Measurements from ENCODE around the gene KCNJ10.
A peak's percentile ranks its signal among the peaks of the same experiment; 100 is the strongest.

The KCNJ10 gene

GRCh38 chr1:160083968-160084770 is 14.2 kb upstream of the KCNJ10 start:
- CTCF ChIA-PET = interaction anchor here (1.0 to 9.2 kb wide), 24 partner anchors 10 to 952 kb away, joined by 3 to 147 read pairs (median 11); partner anchors contain the start of genes IGSF8, KCNJ10, PEX19 and PIGM

GRCh38 chr1:160082926-160083325 is 13.0 kb upstream of the KCNJ10 start:
- no peak for DNase-seq (ENCODE audit: low read depth, low spot score)
- ChIA-PET POLR2A (no interaction called here), CTCF (interaction anchor here (0.7 to 9.2 kb wide), 12 partner anchors 11 to 279 kb away, joined by 3 to 147 read pairs (median 6); partner anchors contain the start of gene IGSF8)
- H3K4me3 ChIP-seq (ENCODE audit: low read depth, low read length) = no peak overlapping the region
- TF ChIP-seq CTCF (IDR thresholded peaks at IDR 0.05; ENCODE audit: insufficient read depth, low read length, missing control alignments) = no peak

More at GRCh38 chr1:160083968-160084770, 14.2 kb upstream of the KCNJ10 start:
- DNase-seq (ENCODE audit: low read depth, low spot score) = no peak
- POLR2A ChIA-PET = no interaction called here
- TF ChIP-seq CTCF (IDR thresholded peaks at IDR 0.05; ENCODE audit: insufficient read depth, low read length, missing control alignments) = peak; percentile 70
- H3K4me3 ChIP-seq (ENCODE audit: low read depth, low read length) = peak overlapping the region; percentile 43

GRCh38 chr1:160082487-160082886 is 12.5 kb upstream of the KCNJ10 start:
- H3K4me3 ChIP-seq (ENCODE audit: low read depth, low read length) = no peak overlapping the region
- no peak for TF ChIP-seq CTCF (IDR thresholded peaks at IDR 0.05; ENCODE audit: insufficient read depth, low read length, missing control alignments)
- POLR2A ChIA-PET = no interaction called here
- no peak for DNase-seq (ENCODE audit: low read depth, low spot score)
- CTCF ChIA-PET = interaction anchor here (1.1 to 9.2 kb wide), 14 partner anchors 10 to 280 kb away, joined by 3 to 147 read pairs (median 7); partner anchors contain the start of gene IGSF8

- H3K4me3 ChIP-seq (ENCODE audit: low read depth, low read length) = no peak within 1 kb of the TSS
- no peak for DNase-seq (ENCODE audit: low read depth, low spot score)
- ChIA-PET POLR2A (interaction anchor here (0.9 kb wide), 1 partner anchor 156 kb away, joined by 4 read pairs; the partner anchor contains the start of gene TAGLN2), CTCF (interaction anchor here (0.7 to 9.2 kb wide), 18 partner anchors 9 to 295 kb away, joined by 3 to 147 read pairs (median 6); partner anchors contain the start of genes IGSF8, IGSF9 and PIGM)
- no peak for TF ChIP-seq CTCF (IDR thresholded peaks at IDR 0.05; ENCODE audit: insufficient read depth, low read length, missing control alignments)
These were observed 11.4 kb upstream of the KCNJ10 start, which contains the start of gene KCNJ9 for GRCh38 chr1:160081261-160081936. TSS of gene KCNJ9 (plus strand) at chr1:160081538. CDS start at chr1:160084031, 2,493 bp downstream.

GRCh38 chr1:160080381-160081100 is 10.6 kb upstream of the KCNJ10 start:
- no peak for TF ChIP-seq CTCF (IDR thresholded peaks at IDR 0.05; ENCODE audit: insufficient read depth, low read length, missing control alignments)
- H3K4me3 ChIP-seq (ENCODE audit: low read depth, low read length) = no peak overlapping the region
- CTCF ChIA-PET = interaction anchor here (0.7 to 9.2 kb wide), 17 partner anchors 9 to 296 kb away, joined by 3 to 147 read pairs (median 9); partner anchors contain the start of genes IGSF8, IGSF9 and PIGM
- DNase-seq (ENCODE audit: low read depth, low spot score) = no peak
- POLR2A ChIA-PET = no interaction called here

All from AG04449 (cell line).